Calu3 (cell line): ENCODE results near the gene MAD1L1. TPM values are rescaled to one million over a fixed set of nuclear protein-coding genes. Genes with fewer than 3 reads are reported as not detected.

Experiments
- BruUV-seq: library from RNA; stranded (reverse); fragments of 400-500 nt; replicated peaks from 2 replicates; lab custom pipeline; 2021; lab: Mats Ljungman, UMichigan
- CTCF ChIA-PET: fragments of 300-600 bp; sonication (Branson Sonifier 250); formaldehyde crosslinking; loops from one replicate; lab custom pipeline; 2022; ENCODE audit warnings: antibody characterized with exemption; lab: Charles Lee
- DNase-seq: peaks from one replicate; pipeline ENCODE4 v3.0.0; 2022
- H3K27ac Mint-ChIP-seq: one replicate; pipeline ENCODE4 v1.8.0; 2022; ENCODE audit warnings: mixed read lengths; ENCODE audit not compliant: unreplicated experiment
- H3K27me3 Mint-ChIP-seq: one replicate; pipeline ENCODE4 v1.8.0; 2022; ENCODE audit warnings: mixed read lengths; ENCODE audit not compliant: unreplicated experiment
- H3K36me3 Mint-ChIP-seq: one replicate; pipeline ENCODE4 v1.8.0; 2022; ENCODE audit warnings: mild to moderate bottlenecking, moderate library complexity, mixed read lengths; ENCODE audit not compliant: insufficient read depth, unreplicated experiment
- H3K4me1 Mint-ChIP-seq: one replicate; pipeline ENCODE4 v1.8.0; 2022; ENCODE audit warnings: mild to moderate bottlenecking, low read depth, mixed read lengths; ENCODE audit not compliant: unreplicated experiment
- H3K4me3 Mint-ChIP-seq: one replicate; pipeline ENCODE4 v1.8.0; 2022; ENCODE audit warnings: mild to moderate bottlenecking, low read depth, moderate library complexity, mixed read lengths; ENCODE audit not compliant: unreplicated experiment
- H3K9me3 Mint-ChIP-seq: one replicate; pipeline ENCODE4 v1.8.0; 2022; ENCODE audit warnings: low read depth, mixed read lengths; ENCODE audit not compliant: unreplicated experiment
- CTCF ChIP-seq: fragments of 200-600 bp; IDR thresholded peaks from one replicate; pipeline ENCODE4 v1.8.0; 2022; ENCODE audit warnings: antibody characterized with exemption; ENCODE audit not compliant: unreplicated experiment
- intact Hi-C: fragments of 100-400 bp; cut with micrococcal nuclease; formaldehyde crosslinking; loops from one replicate; pipeline ENCODE4 v1.10.0; 2022; ENCODE audit not compliant: unreplicated experiment
- total RNA-seq: library from RNA; stranded (reverse); gene quantifications from 2 replicates; pipeline ENCODE4 v1.2.3, GENCODE V29; 2022

Gene MAD1L1
- total RNA-seq, 1 experiment from 2014 or later: 86.0 TPM

GRCh38 chr7:2223321-2223720, 9.4 kb downstream of the MAD1L1 start:
- Mint-ChIP-seq H3K9me3 (no peaks in the 10 kb centered on the region), H3K27me3 (no peaks in the 10 kb centered on the region), H3K36me3 (peaks cover 36% of the 10 kb centered on the region), H3K27ac (no peak overlapping the region), H3K4me3 (no peak overlapping the region), H3K4me1 (peaks cover 16% of the 10 kb centered on the region)
- BruUV-seq: no TSS peak
- CTCF ChIA-PET: no interaction called here
- no peak for TF ChIP-seq CTCF
- intact Hi-C loops: no loop called here
- no peak for DNase-seq

- no TSS peak for BruUV-seq
- intact Hi-C loops: no loop called here
- CTCF ChIA-PET: no interaction called here
- H3K36me3 Mint-ChIP-seq: peaks cover 44% of the 10 kb centered on the region
- peaks cover 16% of the 10 kb centered on the region for H3K4me1 Mint-ChIP-seq
- H3K4me3 Mint-ChIP-seq: no peak overlapping the region
- no peaks in the 10 kb centered on the region for H3K9me3 Mint-ChIP-seq
- H3K27ac Mint-ChIP-seq: no peak overlapping the region
- TF ChIP-seq CTCF: no peak
- DNase-seq: no peak
- H3K27me3 Mint-ChIP-seq: no peaks in the 10 kb centered on the region
These were observed 10.2 kb downstream of the MAD1L1 start for GRCh38 chr7:2222516-2222915.

GRCh38 chr7:2220954-2221353, 11.8 kb downstream of the MAD1L1 start:
- H3K36me3 Mint-ChIP-seq: peaks cover 57% of the 10 kb centered on the region
- no peaks in the 10 kb centered on the region for H3K27me3 Mint-ChIP-seq
- DNase-seq: no peak
- peaks cover 12% of the 10 kb centered on the region for H3K4me1 Mint-ChIP-seq
- TF ChIP-seq CTCF: no peak
- no peaks in the 10 kb centered on the region for H3K9me3 Mint-ChIP-seq
- intact Hi-C loops: no loop called here
- CTCF ChIA-PET: no interaction called here
- H3K27ac Mint-ChIP-seq: no peak overlapping the region
- H3K4me3 Mint-ChIP-seq: no peak overlapping the region
- no TSS peak for BruUV-seq

- Mint-ChIP-seq H3K4me3 (no peak overlapping the region), H3K27ac (no peak overlapping the region), H3K9me3 (no peaks in the 10 kb centered on the region), H3K36me3 (peaks cover 61% of the 10 kb centered on the region), H3K27me3 (no peaks in the 10 kb centered on the region), H3K4me1 (peaks cover 8% of the 10 kb centered on the region)
- no TSS peak for BruUV-seq
- DNase-seq: no peak
- no peak for TF ChIP-seq CTCF
- CTCF ChIA-PET: no interaction called here
- intact Hi-C loops: no loop called here
These were observed 12.2 kb downstream of the MAD1L1 start for GRCh38 chr7:2220506-2220905.
